MCF 10A (cell line): Measurements from ENCODE around the gene COPS3. TPM values are rescaled to one million over a fixed set of nuclear protein-coding genes. Genes with fewer than 3 reads are reported as not detected.

ENCODE experiments used
- BruUV-seq: library from RNA; stranded (reverse); fragments of 400-500 nt; replicated peaks from 2 replicates; lab custom pipeline; 2021; lab: Mats Ljungman, UMichigan
- CTCF ChIA-PET: fragments of 300-600 bp; sonication (Branson Sonifier 250); formaldehyde crosslinking; extraction: SDS; loops from one replicate; lab custom pipeline; 2021; ENCODE audit warnings: antibody characterized with exemption, inconsistent platforms; lab: Yijun Ruan, JAX
- POLR2A ChIA-PET: fragments of 300-600, 350-650 bp; sonication (Branson Sonifier 250); formaldehyde crosslinking; extraction: SDS; loops from one replicate; lab custom pipeline; 2020; ENCODE audit warnings: antibody characterized with exemption, inconsistent platforms; lab: Yijun Ruan, JAX
- DNase-seq: peaks from one replicate; pipeline ENCODE4 v3.0.0-alpha.2; 2018; ENCODE audit not compliant: unreplicated experiment
- H3K27ac Mint-ChIP-seq: one replicate; pipeline ENCODE4 v1.8.0; 2022; ENCODE audit warnings: mild to moderate bottlenecking, low read depth, mixed read lengths; ENCODE audit not compliant: unreplicated experiment
- H3K27me3 Mint-ChIP-seq: one replicate; pipeline ENCODE4 v1.8.0; 2022; ENCODE audit warnings: mixed read lengths; ENCODE audit not compliant: insufficient read depth, unreplicated experiment
- H3K36me3 Mint-ChIP-seq: one replicate; pipeline ENCODE4 v1.8.0; 2022; ENCODE audit warnings: mild to moderate bottlenecking, moderate library complexity, mixed read lengths; ENCODE audit not compliant: insufficient read depth, unreplicated experiment
- H3K4me1 Mint-ChIP-seq: one replicate; pipeline ENCODE4 v1.8.0; 2022; ENCODE audit warnings: mixed read lengths; ENCODE audit not compliant: insufficient read depth, unreplicated experiment
- H3K4me3 Mint-ChIP-seq: one replicate; pipeline ENCODE4 v1.8.0; 2022; ENCODE audit warnings: mild to moderate bottlenecking, moderate library complexity, mixed read lengths; ENCODE audit not compliant: unreplicated experiment
- H3K9me3 Mint-ChIP-seq: one replicate; pipeline ENCODE4 v1.8.0; 2022; ENCODE audit warnings: mixed read lengths; ENCODE audit not compliant: unreplicated experiment
- intact Hi-C: fragments of 100-400 bp; cut with micrococcal nuclease; formaldehyde crosslinking; loops from 2 replicates; pipeline ENCODE4 v1.14.1; 2022
- total RNA-seq: library from RNA; stranded (reverse); gene quantifications from 2 replicates; pipeline ENCODE4 v1.2.3, GENCODE V29; 2022
- TF ChIP-seq, protein P1 (sequence below): fragments of 200-600 bp; IDR thresholded peaks from one replicate; pipeline ENCODE4 v1.8.0; 2022; ENCODE audit warnings: antibody characterized with exemption, mild to moderate bottlenecking; ENCODE audit not compliant: unreplicated experiment

The COPS3 gene
- total RNA-seq, 1 experiment from 2014 or later: 91.8 TPM

DNA sequence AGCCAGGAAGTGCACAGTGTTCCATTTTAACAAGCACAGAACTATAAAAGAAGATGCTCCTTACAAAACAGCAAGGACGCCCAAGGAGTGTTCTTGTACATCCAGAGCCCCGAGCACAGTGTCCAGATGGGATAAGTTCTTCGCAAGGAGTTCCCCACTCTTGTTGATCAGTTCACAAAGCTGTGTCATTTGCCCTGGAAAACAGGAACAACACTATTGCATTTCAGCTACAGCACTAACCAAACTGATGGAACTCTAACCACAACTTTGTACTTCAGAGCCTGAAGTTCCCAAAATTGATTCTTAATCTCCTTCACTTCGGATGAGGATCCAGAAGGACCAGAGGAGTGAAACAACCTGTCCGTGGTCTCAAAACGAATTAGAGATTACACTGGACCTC lies 5.1 kb downstream of the COPS3 start:
- ChIA-PET CTCF (interaction anchor here (1.4 kb wide), 1 partner anchor 37 kb away, joined by 4 read pairs; no protein-coding TSS in a partner anchor), POLR2A (interaction anchor here (0.6 to 1.4 kb wide), 3 partner anchors 36 to 127 kb away, joined by 3 to 5 read pairs (median 3); partner anchors contain the start of gene FLCN)
- Mint-ChIP-seq H3K27ac (no peak overlapping the region), H3K4me3 (no peak overlapping the region), H3K36me3 (peaks cover 60% of the 10 kb centered on the region), H3K9me3 (no peaks in the 10 kb centered on the region), H3K4me1 (peaks cover 12% of the 10 kb centered on the region), H3K27me3 (no peaks in the 10 kb centered on the region)
- TF ChIP-seq, protein P1, sequence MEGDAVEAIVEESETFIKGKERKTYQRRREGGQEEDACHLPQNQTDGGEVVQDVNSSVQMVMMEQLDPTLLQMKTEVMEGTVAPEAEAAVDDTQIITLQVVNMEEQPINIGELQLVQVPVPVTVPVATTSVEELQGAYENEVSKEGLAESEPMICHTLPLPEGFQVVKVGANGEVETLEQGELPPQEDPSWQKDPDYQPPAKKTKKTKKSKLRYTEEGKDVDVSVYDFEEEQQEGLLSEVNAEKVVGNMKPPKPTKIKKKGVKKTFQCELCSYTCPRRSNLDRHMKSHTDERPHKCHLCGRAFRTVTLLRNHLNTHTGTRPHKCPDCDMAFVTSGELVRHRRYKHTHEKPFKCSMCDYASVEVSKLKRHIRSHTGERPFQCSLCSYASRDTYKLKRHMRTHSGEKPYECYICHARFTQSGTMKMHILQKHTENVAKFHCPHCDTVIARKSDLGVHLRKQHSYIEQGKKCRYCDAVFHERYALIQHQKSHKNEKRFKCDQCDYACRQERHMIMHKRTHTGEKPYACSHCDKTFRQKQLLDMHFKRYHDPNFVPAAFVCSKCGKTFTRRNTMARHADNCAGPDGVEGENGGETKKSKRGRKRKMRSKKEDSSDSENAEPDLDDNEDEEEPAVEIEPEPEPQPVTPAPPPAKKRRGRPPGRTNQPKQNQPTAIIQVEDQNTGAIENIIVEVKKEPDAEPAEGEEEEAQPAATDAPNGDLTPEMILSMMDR: no peak
- BruUV-seq: no TSS peak
- no peak for DNase-seq
- intact Hi-C loops: no loop called here

DNA sequence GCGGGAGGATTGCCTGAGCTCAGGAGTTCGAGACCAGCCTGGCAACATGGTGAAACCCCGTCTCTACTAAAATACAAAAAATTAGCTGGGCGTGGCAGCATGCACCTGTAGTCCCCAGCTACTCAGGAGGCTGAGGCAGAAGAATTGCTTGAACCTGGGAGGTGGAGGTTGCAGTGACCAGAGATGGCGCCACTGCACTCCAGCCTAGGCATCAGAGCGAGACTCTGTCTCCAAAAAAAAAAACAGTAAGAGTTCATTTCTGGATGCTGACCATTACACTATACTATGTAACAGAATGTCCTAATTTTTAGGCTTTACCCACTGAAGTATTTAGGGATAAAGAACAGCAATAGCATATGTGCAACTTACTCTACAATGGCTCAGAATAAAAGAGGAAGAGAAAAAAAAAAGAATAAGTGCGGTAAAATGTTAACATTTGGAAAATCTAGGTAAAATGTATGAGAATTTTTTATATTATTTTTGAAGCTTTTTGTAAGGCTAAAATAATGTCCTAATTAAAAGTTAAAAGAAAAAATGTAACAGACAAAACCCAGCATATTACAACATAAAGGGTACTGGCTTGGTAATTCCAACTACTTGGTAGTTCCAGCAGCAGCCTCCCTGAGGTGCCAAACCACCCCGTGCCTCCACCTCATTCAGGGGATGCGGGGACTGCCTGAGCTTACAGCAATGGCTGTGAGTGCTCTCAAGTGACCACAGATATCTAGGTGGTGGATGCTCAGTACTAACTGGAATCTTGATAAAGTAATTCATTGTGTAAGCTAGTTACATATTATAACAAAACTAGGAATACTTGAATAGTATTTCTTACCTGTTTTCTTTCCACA lies 10.9 kb downstream of the COPS3 start:
- TF ChIP-seq, protein P1: peak; percentile 35
- CTCF ChIA-PET: interaction anchor here (0.6 to 1.4 kb wide), 8 partner anchors 8 to 241 kb away, joined by 3 to 9 read pairs (median 3); no protein-coding TSS in a partner anchor
- peak overlapping the region; percentile 64 for H3K27ac Mint-ChIP-seq
- peaks cover 91% of the 10 kb centered on the region for H3K36me3 Mint-ChIP-seq
- no peaks in the 10 kb centered on the region for H3K9me3 Mint-ChIP-seq
- POLR2A ChIA-PET: interaction anchor here (1.0 to 1.9 kb wide), 3 partner anchors 9 to 24 kb away, joined by 3 to 5 read pairs (median 4); partner anchors contain the start of gene COPS3
- BruUV-seq: no TSS peak
- peak; percentile 16 for DNase-seq
- H3K27me3 Mint-ChIP-seq: no peaks in the 10 kb centered on the region
- no peak overlapping the region for H3K4me3 Mint-ChIP-seq
- intact Hi-C loops: no loop called here
- no peaks in the 10 kb centered on the region for H3K4me1 Mint-ChIP-seq

DNA sequence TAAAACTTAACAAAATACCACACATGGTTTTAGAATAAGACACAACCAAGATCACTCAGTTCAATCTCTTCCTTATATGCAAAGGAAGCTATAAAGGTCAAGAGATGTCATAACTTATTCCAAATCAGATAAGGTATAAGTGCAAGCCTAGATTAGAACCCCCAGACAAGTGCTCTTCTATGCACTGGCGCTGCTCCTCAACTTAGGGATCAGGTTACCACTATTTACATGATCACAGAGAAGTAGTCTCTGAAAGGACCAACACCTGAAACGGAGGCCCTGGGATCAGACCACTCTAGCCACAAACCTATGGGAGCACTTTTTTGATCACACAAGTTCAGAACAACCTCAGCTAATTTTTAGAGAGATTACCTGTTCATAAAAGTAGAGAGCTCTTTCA lies 16.6 kb downstream of the COPS3 start:
- Mint-ChIP-seq H3K27ac (no peak overlapping the region), H3K36me3 (peaks cover 98% of the 10 kb centered on the region), H3K27me3 (no peaks in the 10 kb centered on the region), H3K4me1 (no peaks in the 10 kb centered on the region), H3K9me3 (no peaks in the 10 kb centered on the region), H3K4me3 (no peak overlapping the region)
- intact Hi-C loops: no loop called here
- ChIA-PET POLR2A (interaction anchor here (0.9 to 1.0 kb wide), 2 partner anchors 27 to 39 kb away, joined by 3 read pairs; partner anchors contain the start of gene FLCN), CTCF (interaction anchor here (0.5 kb wide), 1 partner anchor 262 kb away, joined by 3 read pairs; no protein-coding TSS in a partner anchor)
- TF ChIP-seq, protein P1: no peak
- no peak for DNase-seq
- BruUV-seq: no TSS peak

DNA sequence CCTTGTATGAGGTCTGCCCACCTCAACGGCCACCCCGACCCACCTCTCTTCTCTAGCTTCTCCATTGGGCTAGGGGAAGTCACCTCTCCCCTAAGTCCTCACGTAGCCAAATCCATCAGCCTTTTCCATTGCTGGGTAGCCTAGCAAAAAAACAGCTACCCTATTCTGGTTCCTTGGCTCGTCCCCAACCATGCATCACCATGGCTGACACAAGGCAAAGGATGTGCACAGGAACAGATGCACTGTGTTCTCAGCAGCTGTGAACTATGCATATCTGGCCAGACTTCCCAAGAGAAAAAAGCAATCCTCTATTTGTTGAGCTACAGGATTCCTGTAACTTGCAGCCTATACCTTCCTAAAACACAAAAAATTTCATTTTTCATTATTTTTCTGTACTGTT lies 22.0 kb downstream of the COPS3 start:
- DNase-seq: no peak
- POLR2A ChIA-PET: interaction anchor here (1.0 to 1.8 kb wide), 3 partner anchors 9 to 21 kb away, joined by 3 to 8 read pairs (median 3); partner anchors contain the start of gene FLCN
- TF ChIP-seq, protein P1: no peak
- no peaks in the 10 kb centered on the region for H3K9me3 Mint-ChIP-seq
- no peaks in the 10 kb centered on the region for H3K4me1 Mint-ChIP-seq
- CTCF ChIA-PET: interaction anchor here (0.6 to 1.2 kb wide), 4 partner anchors 12 to 222 kb away, joined by 3 to 6 read pairs (median 4); no protein-coding TSS in a partner anchor
- intact Hi-C loops: no loop called here
- peak overlapping the region; percentile 32 for H3K27ac Mint-ChIP-seq
- BruUV-seq: no TSS peak
- H3K36me3 Mint-ChIP-seq: peaks cover 99% of the 10 kb centered on the region
- no peaks in the 10 kb centered on the region for H3K27me3 Mint-ChIP-seq
- H3K4me3 Mint-ChIP-seq: no peak overlapping the region
